GM18505 (cell line): ENCODE results near the gene CRX.
"Not testable (repeated sequence)": the region's sequence is repeated elsewhere in the genome, so short reads cannot be mapped to it uniquely, and the experiment has no call there.

Experiments used
- ATAC-seq: cut with Tn5 transposase; IDR thresholded peaks from one replicate; pipeline ENCODE4 v1.9.1; 2021; ENCODE audit not compliant: unreplicated experiment
- POLR2A ChIP-seq: IDR thresholded peaks from 4 replicates; pipeline ENCODE4 v1.6.1; 2011; ENCODE audit warnings: borderline replicate concordance; ENCODE audit not compliant: insufficient read depth, insufficient read length; ENCODE audit errors: extremely low read depth

Gene CRX

DNA sequence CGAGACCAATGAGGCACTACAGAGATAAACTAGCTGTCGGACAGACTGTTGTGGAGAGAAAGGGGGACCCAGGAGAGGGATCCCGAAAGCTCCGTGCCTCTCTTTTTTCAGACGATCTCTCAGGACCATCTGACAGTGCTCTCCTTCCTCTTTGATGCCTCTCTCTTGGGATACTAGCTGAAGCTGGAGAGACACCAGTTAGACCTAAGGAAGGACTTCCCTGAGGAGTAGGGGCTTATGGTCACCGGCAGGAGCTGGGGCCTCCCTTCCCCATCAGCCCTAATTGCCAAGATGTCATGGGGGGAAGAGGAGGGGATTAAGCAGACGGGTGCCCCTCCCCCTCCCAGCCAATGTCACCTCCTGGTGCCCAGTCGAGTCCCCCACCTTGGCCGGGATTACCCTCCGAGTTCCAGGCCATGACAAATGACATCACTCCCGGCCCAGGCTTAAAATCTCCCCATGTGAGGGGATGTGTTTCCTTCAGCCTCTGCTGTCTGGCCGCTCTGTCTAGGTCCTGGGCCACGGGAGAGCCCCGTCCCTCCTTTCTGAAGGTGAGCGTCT is at the start of gene CRX:
TSS of gene CRX (plus strand) at position 478 of the 561 bp plus-strand sequence. CDS start 12,507 bp downstream, outside the sequence.
- no peak for ATAC-seq
- TF ChIP-seq POLR2A = no peak

DNA sequence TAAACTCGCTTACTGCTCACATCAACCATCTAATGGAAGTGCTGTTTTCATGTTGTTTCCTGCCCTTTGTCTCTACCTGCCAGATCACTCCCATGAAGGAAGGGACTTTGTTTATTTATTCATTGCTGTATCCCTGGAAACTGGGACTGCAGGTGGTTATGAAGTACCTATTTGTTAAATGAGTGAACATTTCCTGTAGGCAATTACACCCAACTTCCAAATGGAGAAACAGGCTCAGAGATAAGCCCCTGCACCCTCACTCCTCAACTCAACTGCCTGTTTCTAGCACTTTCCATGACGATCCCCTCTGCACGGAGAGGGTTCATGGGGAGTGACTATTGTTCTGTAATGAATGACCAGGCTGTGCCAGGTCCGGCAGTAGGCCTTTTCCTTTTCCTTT is 45.2 kb upstream of the CRX start:
- TF ChIP-seq POLR2A = no peak
- ATAC-seq = no peak

DNA sequence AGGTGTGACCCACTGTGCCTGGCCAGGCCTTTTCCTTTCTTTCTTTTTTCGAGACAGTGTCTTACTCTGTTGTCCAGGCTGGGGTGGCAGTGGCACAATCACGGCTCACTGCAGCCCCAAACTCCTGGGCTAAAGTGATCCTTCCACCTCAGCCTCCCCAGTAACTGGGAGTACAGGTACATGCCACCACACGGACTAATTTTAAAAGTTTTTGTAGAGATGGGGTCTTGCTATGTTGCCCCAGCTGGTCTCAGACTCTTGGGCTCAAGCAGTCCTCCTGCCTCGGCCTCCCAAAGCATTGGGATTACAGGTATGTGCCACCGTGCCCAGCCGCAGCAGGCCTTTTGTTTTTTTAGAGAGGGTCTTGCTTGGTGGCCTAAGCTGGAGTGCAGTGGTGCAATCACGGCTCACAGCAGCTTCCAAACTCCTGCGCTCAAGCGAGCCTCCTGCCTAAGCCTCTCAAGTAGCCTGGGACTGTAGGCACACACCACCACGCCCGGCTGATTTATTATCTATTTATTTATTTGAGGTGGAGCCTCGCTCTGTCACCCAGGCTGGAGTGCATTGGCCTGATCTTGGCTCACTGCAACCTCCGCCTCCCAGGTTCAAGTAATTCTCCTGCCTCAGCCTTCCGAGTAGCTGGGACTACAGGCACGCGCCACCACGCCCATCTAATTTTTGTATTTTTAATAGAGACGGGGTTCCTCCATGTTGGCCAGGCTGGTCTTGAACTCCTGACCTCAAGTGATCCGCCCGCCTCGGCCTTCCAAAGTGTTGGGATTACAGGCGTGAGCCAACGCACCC is 44.3 kb upstream of the CRX start:
- not testable (repeated sequence) for ATAC-seq

DNA sequence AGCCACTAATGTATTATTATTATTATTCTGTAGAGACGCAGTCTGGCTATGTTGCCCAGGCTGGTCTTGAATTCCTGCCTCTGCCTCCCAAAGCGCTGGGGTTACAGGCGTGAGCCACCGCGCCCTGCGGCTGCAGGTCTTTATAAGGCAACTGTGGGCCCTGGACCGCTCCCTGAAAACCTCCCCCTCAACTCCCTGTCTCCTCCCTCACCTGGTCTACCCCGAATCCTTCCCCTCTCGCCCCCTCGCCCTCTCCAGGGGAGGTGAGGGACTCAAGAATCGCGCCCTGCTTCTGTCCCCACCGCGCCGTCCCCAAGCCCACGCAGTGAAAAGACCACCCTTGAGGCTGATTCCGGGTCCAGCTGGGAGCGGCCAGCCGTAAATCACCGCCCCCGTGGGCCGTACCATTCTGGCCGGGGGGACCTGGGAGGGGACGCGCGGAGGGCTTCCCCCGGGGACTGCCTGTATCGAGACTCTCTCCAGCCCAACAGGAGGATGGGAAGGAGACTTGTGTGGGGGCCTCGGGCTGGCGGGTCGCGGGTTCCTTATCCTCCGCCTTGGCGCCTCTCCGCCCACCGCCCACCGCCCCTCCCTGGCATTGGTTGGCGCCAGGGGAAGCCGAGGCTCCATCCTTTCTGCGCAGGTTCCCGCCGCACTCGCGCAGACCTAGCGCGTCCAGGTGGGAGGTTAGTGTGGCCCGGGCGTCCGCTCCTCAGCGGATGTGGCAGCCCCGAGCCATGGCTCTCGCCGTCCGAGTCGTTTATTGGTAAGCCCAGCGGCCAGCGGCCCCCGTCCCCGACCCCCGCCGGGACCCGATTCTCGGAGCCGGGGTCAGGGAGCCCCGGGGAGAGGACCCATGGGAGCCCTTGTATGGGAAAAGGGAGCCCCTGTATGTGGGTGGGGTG is 43.4 kb upstream of the CRX start, which contains the start of gene SELENOW:
TSS of gene SELENOW (plus strand) at position 655 of the 905 bp plus-strand sequence. CDS start at position 738, 83 bp downstream.
- ATAC-seq = no peak
- peak; percentile 98 for TF ChIP-seq POLR2A

DNA sequence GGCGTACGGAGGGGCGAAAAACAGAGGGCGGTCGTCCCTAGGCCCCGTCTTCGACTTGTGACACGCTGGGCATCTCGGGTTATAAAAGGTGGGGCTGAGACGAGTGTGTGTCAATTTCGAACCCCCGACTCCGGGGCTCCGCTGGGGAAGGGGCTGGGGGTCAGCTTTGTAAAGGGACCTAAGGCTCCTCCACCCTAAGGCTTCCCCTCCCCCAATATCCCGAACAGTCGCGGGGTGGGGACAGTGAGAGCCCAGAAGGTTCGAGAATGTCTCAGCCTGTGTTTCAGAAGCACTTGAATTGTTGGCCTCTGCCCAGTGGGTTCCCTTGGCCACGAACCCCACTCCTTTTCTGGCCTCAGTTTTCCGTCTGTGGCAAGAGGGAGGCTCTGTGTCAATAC is 42.8 kb upstream of the CRX start:
- ATAC-seq = no peak
- no peak for TF ChIP-seq POLR2A

DNA sequence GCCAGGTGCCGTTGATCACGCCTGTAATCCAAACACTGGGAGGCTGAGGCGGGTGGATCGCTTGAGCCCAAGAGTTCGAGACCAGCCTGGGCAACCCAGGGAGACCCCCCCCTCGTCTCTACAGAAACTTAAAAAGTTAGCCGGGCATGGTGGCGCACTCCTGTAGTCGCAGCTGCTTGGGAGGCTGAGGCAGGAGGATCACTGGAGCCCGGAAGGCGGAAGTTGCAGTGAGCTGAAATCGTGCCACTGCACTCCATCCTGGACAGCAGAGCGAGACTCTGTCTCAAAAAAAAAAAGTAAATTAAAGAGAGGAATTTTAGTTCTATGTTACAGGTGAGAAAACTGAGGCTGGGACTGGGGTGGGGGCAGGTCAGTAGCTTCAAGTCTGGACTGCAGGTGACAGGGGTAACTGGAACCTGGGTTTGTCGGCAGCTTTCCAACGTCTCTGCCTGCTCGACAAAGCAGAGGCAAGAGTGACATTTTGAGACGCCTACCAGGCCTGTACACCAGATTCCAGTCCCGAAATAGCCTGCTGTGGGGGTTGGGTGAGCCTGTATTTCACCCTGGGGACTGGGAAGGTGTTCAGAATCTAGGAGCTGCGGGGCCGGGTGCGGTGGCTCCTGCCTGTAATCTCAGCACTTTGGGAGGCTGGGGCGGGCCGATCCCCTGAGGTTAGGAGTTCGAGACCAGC is 42.1 kb upstream of the CRX start:
- ATAC-seq = no peak
- TF ChIP-seq POLR2A = no peak

DNA sequence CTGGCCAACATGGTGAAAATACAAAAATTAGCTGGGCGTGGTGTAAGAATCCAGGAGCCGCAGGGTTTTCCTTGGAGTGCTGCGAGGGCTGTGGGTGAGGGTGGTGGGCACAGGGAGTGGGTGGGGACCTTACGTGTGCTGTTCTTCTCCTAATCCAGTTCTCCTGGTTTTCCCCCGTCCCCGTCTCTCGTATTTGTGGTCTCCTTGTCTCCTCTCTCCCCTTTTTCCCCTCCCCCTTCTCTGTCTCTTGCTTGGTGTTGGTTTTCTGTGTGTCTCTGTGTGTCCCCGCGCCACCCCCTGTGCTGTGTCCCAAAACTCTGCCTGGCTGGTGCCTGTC is 41.6 kb upstream of the CRX start:
- ATAC-seq = no peak
- TF ChIP-seq POLR2A = no peak

DNA sequence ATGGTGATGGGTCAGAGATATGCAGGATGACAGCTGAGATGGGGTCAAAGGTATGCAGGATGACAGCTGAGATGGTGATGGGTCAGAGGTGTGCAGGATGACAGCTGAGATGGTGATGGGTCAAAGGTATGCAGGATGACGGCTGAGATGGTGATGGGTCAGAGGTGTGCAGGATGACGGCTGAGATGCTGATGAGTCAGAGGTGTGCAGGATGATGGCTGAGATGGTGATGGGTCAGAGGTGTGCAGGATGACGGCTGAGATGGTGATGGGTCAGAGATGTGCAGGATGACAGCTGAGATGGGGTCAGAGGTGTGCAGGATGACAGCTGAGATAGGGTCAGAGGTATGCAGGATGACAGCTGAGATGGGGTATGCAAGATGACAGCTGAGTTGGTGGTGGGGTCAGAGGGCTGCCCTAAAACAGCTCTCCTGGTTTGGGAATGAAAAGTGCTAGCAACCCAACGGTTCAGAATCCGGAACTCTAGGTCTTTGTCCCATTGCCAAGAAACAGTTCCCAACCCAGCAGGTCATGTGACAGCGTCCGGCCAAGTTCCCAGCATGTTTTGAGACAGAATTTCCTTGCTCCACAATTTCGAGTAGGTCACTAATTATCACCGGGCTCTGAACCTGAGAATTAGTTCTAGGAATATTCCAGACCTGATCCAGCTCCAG is 40.0 kb upstream of the CRX start:
- TF ChIP-seq POLR2A = no peak
- no peak for ATAC-seq

DNA sequence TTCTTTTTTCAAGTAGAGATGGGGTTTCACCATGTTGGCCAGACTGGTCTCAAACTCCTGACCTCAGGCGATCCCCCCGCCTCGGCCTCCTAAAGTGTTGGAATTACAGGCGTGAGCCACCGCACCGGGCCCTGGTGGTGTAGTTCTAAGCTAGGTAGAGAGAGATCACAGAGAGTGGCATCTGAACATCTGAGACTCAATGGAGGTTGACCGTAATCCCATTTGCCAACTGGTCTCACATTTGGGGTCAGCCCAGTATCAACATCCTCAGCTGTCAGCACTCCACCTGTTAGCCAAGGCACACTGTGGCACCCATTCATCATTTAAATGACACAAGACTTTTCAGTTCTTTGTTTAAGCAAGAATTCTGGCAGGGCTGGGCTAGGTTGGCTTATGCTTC is 35.2 kb upstream of the CRX start:
- no peak for TF ChIP-seq POLR2A
- ATAC-seq = no peak

DNA sequence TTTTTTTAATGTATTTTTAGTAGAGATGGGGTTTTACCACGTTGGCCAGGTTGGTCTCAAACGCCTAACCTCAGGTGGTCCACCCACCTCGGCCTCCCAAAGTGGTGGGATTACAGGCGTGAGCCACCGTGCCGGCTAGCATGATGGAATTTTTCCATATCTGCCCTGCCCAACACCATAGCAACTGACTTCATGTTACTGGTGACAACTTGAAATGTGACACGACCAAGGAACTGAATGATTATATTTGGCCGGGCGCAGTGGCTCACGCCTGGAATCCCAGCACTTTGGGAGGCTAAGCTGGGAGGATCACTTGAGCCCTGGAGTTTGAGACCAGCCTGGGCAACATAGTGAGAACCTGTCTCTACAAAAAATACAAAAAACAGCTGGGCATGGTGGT is 34.4 kb upstream of the CRX start:
- not testable (repeated sequence) for ATAC-seq

DNA sequence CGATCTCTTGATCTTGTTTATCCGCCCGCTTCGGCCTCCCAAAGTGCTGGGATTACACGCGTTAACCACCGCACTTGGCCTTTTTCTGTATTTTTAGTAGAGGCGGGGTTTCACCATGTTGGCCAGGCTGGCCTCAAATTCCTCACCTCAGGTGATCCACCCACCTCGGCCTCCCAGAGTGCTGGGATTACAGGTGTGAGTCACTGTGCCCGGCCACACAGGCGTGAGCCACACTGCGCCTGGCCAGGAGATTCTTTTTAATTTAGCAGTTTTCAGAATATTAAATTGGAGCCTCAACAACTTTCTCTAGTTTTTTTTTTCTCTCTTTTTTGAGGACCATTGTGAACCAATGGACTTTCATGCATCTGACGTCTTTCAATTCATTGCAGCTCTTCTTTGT is 31.9 kb upstream of the CRX start:
- not testable (repeated sequence) for ATAC-seq

DNA sequence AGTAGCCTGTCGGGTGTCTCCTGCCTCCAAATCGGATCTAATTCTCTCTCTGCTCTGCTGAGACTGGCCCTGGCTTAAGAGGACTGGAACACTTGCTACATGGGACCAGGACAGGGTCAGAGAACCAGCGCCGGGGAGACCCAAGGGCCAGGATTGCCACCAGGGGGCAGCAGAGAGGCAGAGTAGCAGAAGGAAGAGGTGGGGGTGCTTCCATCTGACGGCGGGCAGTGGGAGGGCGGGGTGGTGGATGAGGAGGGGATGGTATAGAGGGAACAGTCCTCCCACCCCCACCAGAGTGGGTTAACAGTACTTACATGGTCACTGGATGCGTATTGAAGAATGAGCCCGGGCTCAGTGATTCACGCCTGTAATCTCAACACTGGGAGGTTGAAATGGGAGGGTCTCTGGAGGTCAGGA is 31.3 kb upstream of the CRX start:
- ATAC-seq = no peak
- no peak for TF ChIP-seq POLR2A

DNA sequence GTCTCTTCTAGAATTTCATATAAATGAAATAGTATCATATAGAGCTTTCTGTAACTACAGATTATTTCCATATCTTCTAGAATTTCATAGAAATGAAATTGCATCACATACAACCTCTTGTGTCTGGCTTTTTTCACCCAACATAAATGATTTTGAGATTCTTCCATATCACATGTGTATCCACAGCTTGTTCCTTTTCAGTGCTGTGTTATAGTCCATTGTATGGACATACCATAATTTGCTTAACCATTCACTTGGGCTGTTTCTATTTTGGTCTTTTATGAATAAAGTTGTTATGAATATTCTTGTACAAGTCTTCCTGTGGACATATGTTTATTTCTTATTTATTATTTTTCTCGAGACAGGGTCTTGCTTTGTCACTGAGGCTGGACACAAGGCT is 29.1 kb upstream of the CRX start:
- ATAC-seq = no peak
- TF ChIP-seq POLR2A = no peak
